HCEC 1CT (cell line): ENCODE measurements around the gene PYGL.
A peak's percentile ranks its signal among the peaks of the same experiment; 100 is the strongest.
"Not testable (repeated sequence)": the region's sequence is repeated elsewhere in the genome, so short reads cannot be mapped to it uniquely, and the experiment has no call there.

ENCODE experiments used
- DNase-seq: peaks from one replicate; pipeline ENCODE4 v3.0.0-alpha.2; 2017

Gene PYGL

GRCh38 chr14:50943943-50944646, at the start of gene PYGL:
TSS of gene PYGL (minus strand) at chr14:50944483. CDS start at chr14:50944403, 80 bp downstream.
- peak; percentile 78 for DNase-seq

DNA sequence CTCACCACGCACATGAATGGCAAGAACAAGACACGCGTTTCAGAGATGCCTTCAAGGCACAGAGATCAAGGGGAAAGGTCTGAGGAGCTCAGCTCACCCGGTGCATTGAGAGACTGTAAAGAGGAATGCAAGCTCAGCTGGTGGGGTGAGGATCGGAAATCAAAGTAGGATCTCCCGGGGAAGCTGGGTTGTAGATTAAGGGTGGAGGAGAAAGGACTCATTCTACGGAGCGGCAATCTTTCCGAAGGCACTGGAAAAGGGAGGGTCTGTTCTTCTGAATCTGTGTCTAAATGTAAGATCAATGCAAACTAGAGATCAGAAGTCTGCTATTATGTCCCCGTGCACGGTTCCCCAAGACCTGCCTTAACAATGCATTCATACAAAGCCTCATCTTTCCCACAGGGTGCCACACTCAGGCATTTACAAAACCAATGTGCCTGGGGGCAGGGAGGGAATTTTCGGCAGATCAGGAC, 41.6 kb upstream of the PYGL start:
- no peak for DNase-seq

GRCh38 chr14:50985124-50985858, 41.0 kb upstream of the PYGL start:
- DNase-seq, result no peak

- no peak for DNase-seq
These were observed 39.9 kb upstream of the PYGL start for GRCh38 chr14:50984036-50984710.

DNA sequence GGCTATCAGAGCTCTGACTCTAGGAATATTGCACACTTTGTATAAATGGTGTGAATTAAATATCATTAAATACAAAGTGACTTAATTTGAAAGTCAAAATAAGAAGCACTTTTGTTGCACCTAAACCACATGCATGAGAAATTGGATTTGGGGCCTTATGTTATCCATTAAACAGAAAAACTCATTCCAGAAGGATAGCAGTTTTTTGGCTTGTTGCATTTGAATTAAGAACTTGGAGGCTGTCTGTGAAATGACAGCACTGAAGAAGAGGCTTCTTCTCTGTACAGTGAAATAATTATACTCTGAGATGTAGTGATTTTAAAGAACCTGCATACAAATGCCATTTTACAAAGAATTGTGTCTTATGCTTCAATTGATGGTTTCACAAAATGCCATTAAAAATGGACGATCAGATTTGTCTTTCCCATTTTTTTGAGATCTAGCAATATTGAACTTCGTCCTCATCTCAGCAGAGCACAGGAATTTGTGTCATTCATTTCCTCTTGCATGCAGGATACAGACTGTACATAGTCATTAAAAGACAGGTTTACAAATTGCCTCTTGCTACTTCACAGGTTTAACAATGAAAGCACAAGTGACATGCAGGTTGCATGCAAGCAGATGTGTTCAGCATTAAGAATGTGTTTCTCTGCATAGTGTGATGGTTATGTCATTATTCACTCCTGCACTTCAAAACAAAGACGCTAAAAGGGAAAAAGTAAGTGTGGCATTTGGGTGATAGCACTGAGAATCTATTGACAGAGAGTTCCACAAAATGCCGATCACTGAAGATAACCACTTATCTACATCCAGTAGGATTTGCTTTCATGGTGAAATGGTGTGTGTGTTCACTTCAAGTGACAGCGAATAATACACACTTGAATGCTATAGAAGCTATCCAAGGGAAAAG, 35.9 kb upstream of the PYGL start:
- DNase-seq, result no peak

DNA sequence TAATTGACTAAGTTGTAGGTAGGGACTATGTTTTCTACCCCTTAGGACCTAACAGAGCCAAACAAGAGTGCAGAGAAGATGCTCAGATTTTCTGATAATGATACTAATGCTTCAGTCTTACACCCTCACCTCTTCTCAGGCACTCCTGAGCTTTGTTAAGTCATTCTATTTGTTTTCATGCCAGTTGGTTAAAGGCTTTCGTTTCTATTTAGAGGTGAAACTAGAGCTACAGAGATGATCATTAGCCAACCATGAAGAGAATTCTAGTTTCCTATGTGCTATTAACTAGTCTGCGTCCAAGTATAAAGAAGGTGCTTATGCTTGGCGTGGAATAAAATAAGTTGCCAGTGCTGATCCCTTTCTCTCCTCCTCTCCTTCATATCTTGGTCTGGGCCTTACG, 34.6 kb upstream of the PYGL start:
- DNase-seq, result no peak

DNA sequence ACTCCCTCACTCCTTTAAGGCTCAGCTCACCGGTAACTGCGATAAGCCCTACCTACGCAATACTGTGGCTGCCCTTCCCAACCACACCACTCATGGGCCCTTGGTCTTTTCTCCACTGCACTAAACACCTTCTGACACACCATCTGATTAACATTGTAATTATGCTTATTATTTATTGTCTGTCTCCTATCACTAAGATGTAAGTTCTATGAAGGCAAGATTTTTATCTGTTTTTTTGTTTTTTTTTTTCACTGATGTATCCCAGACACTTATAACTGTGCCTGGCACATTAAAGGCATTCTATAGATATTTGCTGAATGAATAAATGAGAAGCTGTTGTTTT, 34.2 kb upstream of the PYGL start:
- DNase-seq, result no peak

DNA sequence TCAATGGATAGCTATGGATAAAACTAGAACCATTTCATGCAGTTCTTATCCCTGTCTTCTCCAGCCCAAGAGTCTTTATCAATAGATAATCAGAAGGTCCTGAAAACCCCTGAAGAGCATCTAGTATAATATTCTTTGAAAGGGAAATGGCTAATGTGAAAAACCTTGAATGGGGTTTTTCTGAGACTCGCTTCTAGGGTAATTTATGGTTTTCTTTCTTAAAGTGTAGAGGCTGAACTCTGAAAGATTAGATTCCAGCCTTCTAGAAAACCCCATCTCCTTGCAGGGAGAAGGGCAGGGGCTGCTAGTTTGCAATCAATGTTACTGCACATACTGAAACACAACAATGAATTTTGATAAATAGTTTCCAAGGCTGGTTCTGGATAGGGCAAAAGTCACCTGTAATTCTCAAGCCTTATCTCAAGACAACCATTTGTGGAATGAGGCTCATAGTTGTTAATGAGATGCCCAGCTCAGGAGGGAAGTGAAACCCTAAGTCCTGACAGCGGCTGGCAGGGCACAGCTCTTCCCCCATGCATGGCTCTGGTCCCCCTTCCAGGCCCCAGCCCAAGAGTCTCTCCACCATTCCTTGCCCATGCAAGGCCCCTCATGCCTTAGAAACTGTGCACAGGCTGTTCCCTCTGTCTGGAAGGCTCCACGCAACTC, 33.7 kb upstream of the PYGL start:
- DNase-seq, result no peak

DNA sequence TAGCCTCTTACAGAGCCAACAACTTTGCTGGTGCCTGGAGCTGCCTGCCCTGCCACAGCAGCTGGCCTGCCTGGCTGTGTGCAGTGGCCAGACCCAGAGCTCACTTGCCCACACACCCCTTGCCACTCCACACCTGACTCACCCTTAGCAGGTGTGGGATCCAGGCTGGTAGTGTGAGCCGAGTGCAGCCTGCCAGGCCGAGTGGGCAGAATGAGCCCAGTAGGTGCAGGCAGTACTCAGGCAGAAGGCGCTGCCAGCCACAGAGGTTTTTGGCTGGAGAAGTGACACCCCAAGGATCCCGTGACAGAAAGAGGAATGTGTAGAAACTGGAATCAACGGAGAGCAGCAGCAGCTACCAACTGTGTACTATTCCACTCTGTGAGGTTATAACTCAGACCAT, 29.8 kb upstream of the PYGL start:
- no peak for DNase-seq

- no peak for DNase-seq
These were observed 28.5 kb upstream of the PYGL start for GRCh38 chr14:50972734-50973133.

GRCh38 chr14:50970886-50971781, 26.9 kb upstream of the PYGL start:
- no peak for DNase-seq

GRCh38 chr14:50967790-50968189, 23.5 kb upstream of the PYGL start:
- DNase-seq, result no peak

DNA sequence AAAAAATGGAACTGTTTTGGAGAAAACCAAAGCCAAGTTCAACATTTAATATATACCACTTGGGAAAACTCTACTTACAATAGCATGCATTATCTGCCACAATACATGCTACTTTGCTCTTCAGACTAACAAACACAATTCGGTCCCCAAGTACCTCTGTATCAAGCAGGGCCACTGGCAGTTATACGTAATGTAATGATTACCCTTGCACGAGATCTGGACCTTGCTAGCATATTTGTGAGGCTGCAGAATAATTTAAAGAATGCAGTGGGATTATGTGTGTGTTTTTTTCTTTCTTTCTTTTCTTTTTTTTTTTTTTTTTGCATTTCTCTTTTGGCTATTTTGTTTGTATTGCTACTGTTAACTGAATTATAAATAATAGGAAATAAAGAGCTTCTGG, 22.8 kb upstream of the PYGL start:
- DNase-seq, result no peak

DNA sequence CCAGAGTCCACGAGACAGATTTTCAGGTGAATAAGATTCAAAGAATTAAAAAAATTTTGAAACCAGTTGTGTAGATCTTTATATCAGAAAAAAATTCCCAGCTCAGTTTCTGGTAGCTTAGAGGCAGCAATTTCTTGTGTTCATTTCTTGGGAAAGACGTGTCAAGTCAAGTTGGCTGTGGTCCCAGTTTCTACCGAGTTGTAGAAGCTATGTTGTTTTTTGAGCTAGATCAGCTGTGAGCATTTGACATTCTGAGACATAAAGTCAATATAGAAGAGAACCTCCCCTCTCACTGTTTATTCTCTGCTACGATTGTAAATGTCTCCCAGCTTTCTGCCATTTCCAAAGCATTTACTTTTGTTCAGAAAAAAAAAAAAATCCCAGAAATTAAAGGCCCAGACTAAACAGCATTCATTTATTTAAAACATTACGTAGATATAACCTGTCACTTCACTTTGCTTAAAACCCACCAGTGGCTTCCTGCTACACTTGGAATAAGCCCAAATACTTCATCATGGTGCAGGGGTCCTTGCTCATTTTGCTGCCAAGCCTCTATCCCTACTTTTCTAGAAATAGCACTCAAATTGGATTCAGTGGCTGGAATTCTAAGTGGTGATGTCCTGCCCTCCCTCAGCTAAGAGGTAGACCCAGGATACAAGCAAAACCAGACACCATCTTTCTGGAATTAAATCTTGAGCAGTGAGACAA, 20.6 kb upstream of the PYGL start:
- peak; percentile 86 for DNase-seq

- DNase-seq, result no peak
These were observed 19.6 kb upstream of the PYGL start for GRCh38 chr14:50963919-50964318.

DNA sequence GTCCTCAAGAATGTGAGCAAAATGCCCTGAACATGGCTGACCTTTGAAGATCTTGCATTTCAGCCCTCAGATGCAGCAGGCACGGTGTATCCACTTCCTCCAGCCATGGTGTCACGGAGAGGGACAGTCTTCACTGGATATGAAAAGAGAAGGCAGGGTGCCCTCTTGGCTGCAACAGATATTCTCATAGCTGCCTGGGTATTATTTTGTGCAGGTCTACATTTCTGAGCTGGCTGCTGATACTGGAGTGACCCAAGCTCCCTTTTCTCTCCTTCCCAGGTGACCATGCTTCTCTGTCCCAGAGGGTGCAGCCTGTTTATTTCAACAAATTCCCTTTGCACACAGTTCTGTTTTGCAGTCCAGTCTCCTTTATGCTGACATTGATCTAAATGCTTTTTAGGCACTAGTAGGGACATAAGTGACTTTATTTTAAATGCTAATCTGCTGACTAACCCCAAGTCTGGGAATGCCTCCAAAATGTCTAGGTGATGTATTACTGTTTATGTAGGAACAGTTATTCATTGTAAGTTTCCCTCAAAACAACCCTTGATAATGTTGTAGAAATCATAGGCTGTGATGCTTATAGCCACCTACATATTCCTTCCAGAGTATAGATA, 17.4 kb upstream of the PYGL start:
- peak; percentile 92 for DNase-seq

GRCh38 chr14:50957296-50957695, 13.0 kb upstream of the PYGL start:
- peak; percentile 57 for DNase-seq

GRCh38 chr14:50956421-50956820, 12.1 kb upstream of the PYGL start:
- DNase-seq, result not testable (repeated sequence)

DNA sequence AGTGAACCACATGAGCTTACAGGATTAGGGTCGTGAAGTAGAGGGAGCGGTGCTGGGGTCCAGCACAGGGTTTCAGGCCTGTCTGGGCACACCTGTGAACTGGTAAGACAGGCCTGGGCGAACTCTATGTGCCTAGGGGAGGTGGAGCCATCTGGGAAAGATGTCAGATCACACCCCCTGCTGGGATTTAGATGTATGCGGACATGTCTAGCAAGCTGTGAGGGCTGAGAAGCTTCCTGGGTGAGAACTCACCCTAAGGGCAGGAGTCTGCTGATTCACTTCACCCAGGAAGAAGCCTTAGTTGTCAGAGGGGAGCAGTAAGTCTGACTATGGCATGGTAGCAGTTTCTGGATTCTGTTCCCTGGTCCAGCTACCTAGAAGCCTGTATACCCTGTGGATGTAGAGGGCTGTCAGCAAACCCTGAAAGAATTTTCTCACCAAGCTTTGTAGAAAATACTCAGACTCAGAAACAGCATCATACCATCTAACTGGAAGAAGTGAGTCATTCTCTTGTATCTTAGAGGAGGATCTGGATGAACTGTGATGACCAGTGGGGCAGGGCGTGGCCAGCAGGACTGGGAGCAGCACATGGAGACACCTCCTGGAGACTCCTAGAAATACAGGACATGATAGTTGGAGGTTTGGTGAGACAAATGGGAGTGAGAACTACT, 11.2 kb upstream of the PYGL start:
- peak; percentile 97 for DNase-seq
